Measurements from ENCODE around the gene ISX.

DNA sequence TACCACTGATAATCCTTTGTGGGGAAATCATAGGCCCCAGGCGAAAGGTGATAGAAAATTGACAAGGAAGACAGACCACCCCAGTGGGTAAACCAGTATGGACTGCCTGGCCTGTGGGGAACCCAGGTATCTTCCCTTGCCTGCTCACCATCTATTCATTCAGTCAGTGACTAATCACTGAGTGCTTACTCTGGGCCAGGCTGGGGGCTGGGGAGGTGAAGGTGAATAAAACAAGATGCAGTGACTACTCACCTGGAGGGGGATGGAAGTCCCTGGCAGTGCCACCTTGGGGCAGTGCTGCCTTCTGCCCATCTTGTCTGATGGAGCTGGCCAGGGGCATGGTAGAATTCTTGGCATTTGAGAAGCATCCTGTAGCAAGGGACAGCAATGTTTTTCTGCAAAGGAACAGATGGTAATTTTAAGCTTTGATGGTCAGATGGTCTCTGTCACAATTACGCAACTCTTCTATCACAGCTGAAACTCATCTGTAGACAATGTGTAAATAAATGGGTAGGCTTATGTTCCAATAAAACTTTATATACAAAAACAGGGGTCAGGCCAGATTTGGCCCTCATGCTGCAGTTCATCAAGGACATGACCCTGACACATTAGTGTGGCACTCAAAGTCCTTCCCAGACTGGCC is 4.6 kb downstream of the ISX start:
- TF ChIP-seq, protein P1, sequence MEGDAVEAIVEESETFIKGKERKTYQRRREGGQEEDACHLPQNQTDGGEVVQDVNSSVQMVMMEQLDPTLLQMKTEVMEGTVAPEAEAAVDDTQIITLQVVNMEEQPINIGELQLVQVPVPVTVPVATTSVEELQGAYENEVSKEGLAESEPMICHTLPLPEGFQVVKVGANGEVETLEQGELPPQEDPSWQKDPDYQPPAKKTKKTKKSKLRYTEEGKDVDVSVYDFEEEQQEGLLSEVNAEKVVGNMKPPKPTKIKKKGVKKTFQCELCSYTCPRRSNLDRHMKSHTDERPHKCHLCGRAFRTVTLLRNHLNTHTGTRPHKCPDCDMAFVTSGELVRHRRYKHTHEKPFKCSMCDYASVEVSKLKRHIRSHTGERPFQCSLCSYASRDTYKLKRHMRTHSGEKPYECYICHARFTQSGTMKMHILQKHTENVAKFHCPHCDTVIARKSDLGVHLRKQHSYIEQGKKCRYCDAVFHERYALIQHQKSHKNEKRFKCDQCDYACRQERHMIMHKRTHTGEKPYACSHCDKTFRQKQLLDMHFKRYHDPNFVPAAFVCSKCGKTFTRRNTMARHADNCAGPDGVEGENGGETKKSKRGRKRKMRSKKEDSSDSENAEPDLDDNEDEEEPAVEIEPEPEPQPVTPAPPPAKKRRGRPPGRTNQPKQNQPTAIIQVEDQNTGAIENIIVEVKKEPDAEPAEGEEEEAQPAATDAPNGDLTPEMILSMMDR (IDR thresholded peaks at IDR 0.05): no peak
- TF ChIP-seq POLR2A (IDR thresholded peaks at IDR 0.05) (no peak), POLR2AphosphoS5 (IDR thresholded peaks at IDR 0.05) (no peak)

Measured in stomach (tissue), 4 donors.